HL-60 (cell line): ENCODE data around the gene FTCD.

Experiments
- CTCF ChIP-seq: IDR thresholded peaks from one replicate; pipeline ENCODE4 v1.5.1; 2011; ENCODE audit warnings: low read length, control low read depth, inconsistent platforms; ENCODE audit not compliant: insufficient read depth
- GABPA ChIP-seq: IDR thresholded peaks from 2 replicates; pipeline ENCODE4 v1.6.1; 2012; ENCODE audit warnings: low read depth
- POLR2AphosphoS5 ChIP-seq: IDR thresholded peaks from 2 replicates; pipeline ENCODE4 v1.6.1; 2012; ENCODE audit warnings: low read depth
- TF ChIP-seq, protein P1 (sequence below): IDR thresholded peaks from 2 replicates; pipeline ENCODE4 v1.6.1; 2012; ENCODE audit warnings: low read depth; ENCODE audit not compliant: insufficient replicate concordance

- TF ChIP-seq CTCF (no peak), GABPA (no peak), POLR2AphosphoS5 (no peak)
- TF ChIP-seq, protein P1, sequence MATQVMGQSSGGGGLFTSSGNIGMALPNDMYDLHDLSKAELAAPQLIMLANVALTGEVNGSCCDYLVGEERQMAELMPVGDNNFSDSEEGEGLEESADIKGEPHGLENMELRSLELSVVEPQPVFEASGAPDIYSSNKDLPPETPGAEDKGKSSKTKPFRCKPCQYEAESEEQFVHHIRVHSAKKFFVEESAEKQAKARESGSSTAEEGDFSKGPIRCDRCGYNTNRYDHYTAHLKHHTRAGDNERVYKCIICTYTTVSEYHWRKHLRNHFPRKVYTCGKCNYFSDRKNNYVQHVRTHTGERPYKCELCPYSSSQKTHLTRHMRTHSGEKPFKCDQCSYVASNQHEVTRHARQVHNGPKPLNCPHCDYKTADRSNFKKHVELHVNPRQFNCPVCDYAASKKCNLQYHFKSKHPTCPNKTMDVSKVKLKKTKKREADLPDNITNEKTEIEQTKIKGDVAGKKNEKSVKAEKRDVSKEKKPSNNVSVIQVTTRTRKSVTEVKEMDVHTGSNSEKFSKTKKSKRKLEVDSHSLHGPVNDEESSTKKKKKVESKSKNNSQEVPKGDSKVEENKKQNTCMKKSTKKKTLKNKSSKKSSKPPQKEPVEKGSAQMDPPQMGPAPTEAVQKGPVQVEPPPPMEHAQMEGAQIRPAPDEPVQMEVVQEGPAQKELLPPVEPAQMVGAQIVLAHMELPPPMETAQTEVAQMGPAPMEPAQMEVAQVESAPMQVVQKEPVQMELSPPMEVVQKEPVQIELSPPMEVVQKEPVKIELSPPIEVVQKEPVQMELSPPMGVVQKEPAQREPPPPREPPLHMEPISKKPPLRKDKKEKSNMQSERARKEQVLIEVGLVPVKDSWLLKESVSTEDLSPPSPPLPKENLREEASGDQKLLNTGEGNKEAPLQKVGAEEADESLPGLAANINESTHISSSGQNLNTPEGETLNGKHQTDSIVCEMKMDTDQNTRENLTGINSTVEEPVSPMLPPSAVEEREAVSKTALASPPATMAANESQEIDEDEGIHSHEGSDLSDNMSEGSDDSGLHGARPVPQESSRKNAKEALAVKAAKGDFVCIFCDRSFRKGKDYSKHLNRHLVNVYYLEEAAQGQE: no peak
Observed at GRCh38 chr21:46135782-46136395, 19.5 kb downstream of the FTCD start.
